Fibroblast of skin of scalp (primary cell): Measurements from ENCODE around the gene PARVG.

Experiments
- DNase-seq: peaks from one replicate; pipeline ENCODE4 v3.0.0-alpha.2; 2013

PARVG gene

GRCh38 chr22:44196731-44197131, 16.0 kb downstream of the PARVG start:
- DNase-seq, result no peak

GRCh38 chr22:44197271-44197670, 16.5 kb downstream of the PARVG start:
- no peak for DNase-seq

- DNase-seq, result no peak
These were observed 18.4 kb downstream of the PARVG start for GRCh38 chr22:44199164-44199563.

GRCh38 chr22:44199866-44200265, 19.1 kb downstream of the PARVG start:
- no peak for DNase-seq

GRCh38 chr22:44200451-44200850, 19.7 kb downstream of the PARVG start:
- DNase-seq, result no peak

GRCh38 chr22:44200855-44201550, 20.3 kb downstream of the PARVG start:
- DNase-seq, result no peak

GRCh38 chr22:44201665-44202064, 20.9 kb downstream of the PARVG start:
- DNase-seq, result no peak

- peak; percentile 85 for DNase-seq
These were observed 21.6 kb downstream of the PARVG start for GRCh38 chr22:44202261-44202789.

GRCh38 chr22:44203203-44203602, 22.5 kb downstream of the PARVG start:
- no peak for DNase-seq

GRCh38 chr22:44204739-44205515, 24.2 kb downstream of the PARVG start:
- DNase-seq, result no peak

GRCh38 chr22:44205516-44206329, 25.0 kb downstream of the PARVG start:
- no peak for DNase-seq

- DNase-seq, result no peak
These were observed 25.6 kb downstream of the PARVG start for GRCh38 chr22:44206330-44206645.

GRCh38 chr22:44206696-44207095, 26.0 kb downstream of the PARVG start:
- DNase-seq, result no peak

GRCh38 chr22:44207173-44207980, 26.7 kb downstream of the PARVG start:
- no peak for DNase-seq

GRCh38 chr22:44207981-44208317, 27.2 kb downstream of the PARVG start:
- DNase-seq, result no peak

- no peak for DNase-seq
These were observed 28.6 kb downstream of the PARVG start for GRCh38 chr22:44209343-44209742.

GRCh38 chr22:44210722-44211121, 30.0 kb downstream of the PARVG start:
- DNase-seq, result peak; percentile 37

GRCh38 chr22:44211256-44211945, 30.7 kb downstream of the PARVG start:
- no peak for DNase-seq

- DNase-seq, result peak; percentile 19
These were observed 31.5 kb downstream of the PARVG start for GRCh38 chr22:44211946-44212930.

- no peak for DNase-seq
These were observed 32.2 kb downstream of the PARVG start for GRCh38 chr22:44212936-44213335.
